Choroid plexus epithelial cell (primary cell): Measurements from ENCODE around the gene ARHGEF3.

Experiments
- DNase-seq: peaks from one replicate; pipeline ENCODE4 v3.0.0-alpha.2; 2010; ENCODE audit warnings: low read depth
- H3K4me3 ChIP-seq: 2 replicates; pipeline ENCODE4 v1.5.1; 2011; ENCODE audit warnings: low read depth, mild to moderate bottlenecking, control low read depth, low read length, moderate library complexity
- CTCF ChIP-seq: conservative IDR thresholded peaks from 2 replicates; pipeline ENCODE4 v1.5.1; 2011; ENCODE audit warnings: low read depth, mild to moderate bottlenecking, control low read depth, inconsistent platforms, low read length, moderate library complexity

The ARHGEF3 gene

GRCh38 chr3:56772952-56773938 is 28.5 kb downstream of the ARHGEF3 start:
- no peak for TF ChIP-seq CTCF
- H3K4me3 ChIP-seq, result no peak overlapping the region
- DNase-seq, result no peak

GRCh38 chr3:56771376-56771775 is 30.4 kb downstream of the ARHGEF3 start:
- no peak for TF ChIP-seq CTCF
- DNase-seq, result no peak
- H3K4me3 ChIP-seq, result no peak overlapping the region

DNA sequence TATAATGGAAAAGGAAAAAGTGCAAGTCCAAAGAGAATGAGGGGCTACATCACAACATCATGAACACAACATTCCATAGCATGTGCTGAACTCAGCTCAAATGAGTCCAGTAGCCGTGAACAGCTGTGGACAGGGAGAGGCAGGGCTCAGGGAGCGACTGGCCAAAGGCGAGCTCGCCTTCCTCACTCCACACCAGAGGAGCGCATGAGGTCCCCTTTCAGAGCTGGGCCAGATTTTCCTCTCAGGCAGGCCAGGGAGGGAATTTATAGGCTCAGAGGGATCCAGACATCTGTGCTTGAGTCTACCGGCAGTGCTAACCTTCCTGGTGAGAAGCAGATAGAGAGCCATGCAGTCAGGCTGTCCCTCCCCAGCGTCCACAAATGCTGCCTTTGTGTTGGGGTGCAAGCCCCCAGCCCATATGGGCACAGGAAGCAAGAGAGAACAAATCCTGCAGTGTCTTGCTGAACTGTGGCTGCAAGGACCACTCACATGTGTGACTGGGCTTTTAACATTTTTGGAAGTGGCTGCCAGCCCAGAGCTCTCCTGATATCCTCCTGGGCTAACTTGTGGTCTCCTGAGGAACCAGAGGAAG is 32.5 kb downstream of the ARHGEF3 start:
- DNase-seq, result no peak
- TF ChIP-seq CTCF, result no peak
- H3K4me3 ChIP-seq, result no peak overlapping the region

DNA sequence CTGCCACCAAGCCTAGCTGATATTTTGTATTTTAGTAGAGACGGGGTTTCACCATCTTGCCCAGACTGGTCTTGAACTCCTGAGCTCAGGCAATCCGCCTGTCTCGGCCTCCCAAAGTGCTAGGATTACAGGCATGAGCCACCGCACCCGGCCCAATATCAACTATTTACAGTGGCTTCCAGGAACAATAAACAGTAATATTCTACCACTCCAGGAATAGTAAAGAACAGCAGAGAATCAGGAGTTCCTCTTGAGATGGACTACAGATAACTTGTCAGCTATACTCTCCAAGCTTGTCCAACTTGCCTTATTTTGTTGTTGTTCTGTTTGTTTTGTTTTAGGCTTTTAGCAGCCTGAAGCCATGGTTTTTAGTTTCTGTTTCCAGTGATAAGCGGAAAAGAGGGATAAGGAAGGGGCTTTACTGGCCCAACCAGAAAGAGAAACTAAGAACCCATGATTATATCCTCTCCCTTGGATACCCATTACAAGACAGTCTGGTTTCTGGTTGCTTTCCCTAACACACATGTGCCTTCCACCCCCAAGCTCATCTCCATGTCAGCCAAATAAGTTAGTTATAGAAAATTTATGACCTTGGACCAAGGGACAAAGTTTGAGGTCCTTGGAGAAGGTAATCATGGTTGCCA is 36.7 kb downstream of the ARHGEF3 start:
- no peak overlapping the region for H3K4me3 ChIP-seq
- no peak for DNase-seq
- no peak for TF ChIP-seq CTCF

- DNase-seq, result no peak
- TF ChIP-seq CTCF, result no peak
These were observed 37.6 kb downstream of the ARHGEF3 start for GRCh38 chr3:56764184-56764583.

GRCh38 chr3:56763233-56763632 is 38.5 kb downstream of the ARHGEF3 start:
- H3K4me3 ChIP-seq, result no peak overlapping the region
- no peak for TF ChIP-seq CTCF
- DNase-seq, result no peak

More at GRCh38 chr3:56764184-56764583, 37.6 kb downstream of the ARHGEF3 start:
- H3K4me3 ChIP-seq, result no peak overlapping the region
